NCI-H446 (cell line): ENCODE measurements around the gene FOXP1.
"Not testable (repeated sequence)": the region's sequence is repeated elsewhere in the genome, so short reads cannot be mapped to it uniquely, and the experiment has no call there.

Source experiments
- DNase-seq, 2 experiments: peaks; one replicate each; lab custom pipeline; 2025; lab: John Stamatoyannopoulos, UW

FOXP1 gene

GRCh38 chr3:71451060-71451459, 132.5 kb downstream of the FOXP1 start:
- no peak for DNase-seq

GRCh38 chr3:71450162-71450561, 133.4 kb downstream of the FOXP1 start:
- DNase-seq, result no peak

- no peak for DNase-seq
Observed at GRCh38 chr3:71447803-71448202, 135.7 kb downstream of the FOXP1 start.

- no peak for DNase-seq
Observed at GRCh38 chr3:71447197-71447596, 136.3 kb downstream of the FOXP1 start.

GRCh38 chr3:71446734-71447133, 136.8 kb downstream of the FOXP1 start:
- DNase-seq, result no peak

- no peak for DNase-seq
Observed at GRCh38 chr3:71446260-71446659, 137.3 kb downstream of the FOXP1 start.

GRCh38 chr3:71444861-71445259, 138.7 kb downstream of the FOXP1 start:
- DNase-seq, result no peak

GRCh38 chr3:71444028-71444860, 139.3 kb downstream of the FOXP1 start:
- no peak for DNase-seq

GRCh38 chr3:71443332-71443731, 140.2 kb downstream of the FOXP1 start:
- DNase-seq, result no peak

- no peak for DNase-seq
Observed at GRCh38 chr3:71442652-71443042, 140.9 kb downstream of the FOXP1 start.

- no peak for DNase-seq
Observed at GRCh38 chr3:71441925-71442651, 141.4 kb downstream of the FOXP1 start.

- DNase-seq, result no peak
Observed at GRCh38 chr3:71441217-71441924, 142.2 kb downstream of the FOXP1 start.

- no peak for DNase-seq
Observed at GRCh38 chr3:71438904-71439303, 144.6 kb downstream of the FOXP1 start.

GRCh38 chr3:71438071-71438685, 145.3 kb downstream of the FOXP1 start:
- no peak for DNase-seq

GRCh38 chr3:71436337-71436736, 147.2 kb downstream of the FOXP1 start:
- no peak for DNase-seq

- DNase-seq, result not testable (repeated sequence)
Observed at GRCh38 chr3:71435836-71436235, 147.7 kb downstream of the FOXP1 start.

- no peak for DNase-seq
Observed at GRCh38 chr3:71433631-71434030, 149.9 kb downstream of the FOXP1 start.

- DNase-seq, result no peak
Observed at GRCh38 chr3:71432044-71432975, 151.2 kb downstream of the FOXP1 start.

- no peak for DNase-seq
Observed at GRCh38 chr3:71430941-71431552, 152.5 kb downstream of the FOXP1 start.

- DNase-seq, result no peak
Observed at GRCh38 chr3:71429597-71429988, 153.9 kb downstream of the FOXP1 start.
